Activated CD4-positive, alpha-beta T cell treated with anti-CD3 and anti-CD28 coated beads, Interleukin-2, amount 10 ng/mL, durations not matched to agents 7 days and 5 days (primary cell): Measurements from ENCODE around the gene EXOC2. TPM values are rescaled to one million over a fixed set of nuclear protein-coding genes. Genes with fewer than 3 reads are reported as not detected.

Source experiments
- CTCF ChIA-PET: fragments of 350-600 bp; sonication (Branson Sonifier 250); formaldehyde crosslinking; loops from one replicate; lab custom pipeline; 2021; ENCODE audit warnings: antibody characterized with exemption; lab: Charles Lee
- POLR2A ChIA-PET: fragments of 350-600 bp; sonication (Branson Sonifier 250); formaldehyde crosslinking; loops from one replicate; lab custom pipeline; 2021; ENCODE audit warnings: antibody characterized with exemption; lab: Charles Lee
- DNase-seq: peaks from one replicate; pipeline ENCODE4 v3.0.0-alpha.2; 2020
- H3K27ac Mint-ChIP-seq: one replicate; pipeline ENCODE4 v1.8.0; 2021; ENCODE audit warnings: mild to moderate bottlenecking, moderate library complexity, mixed read lengths
- H3K27me3 Mint-ChIP-seq: one replicate; pipeline ENCODE4 v1.8.0; 2021; ENCODE audit warnings: mixed read lengths
- H3K36me3 Mint-ChIP-seq: one replicate; pipeline ENCODE4 v1.8.0; 2021; ENCODE audit warnings: low read depth, mixed read lengths
- H3K4me1 Mint-ChIP-seq: one replicate; pipeline ENCODE4 v1.8.0; 2021; ENCODE audit warnings: mixed read lengths
- H3K4me3 Mint-ChIP-seq: one replicate; pipeline ENCODE4 v1.8.0; 2021; ENCODE audit warnings: mild to moderate bottlenecking, moderate library complexity, mixed read lengths
- H3K9me3 Mint-ChIP-seq: one replicate; pipeline ENCODE4 v1.8.0; 2021; ENCODE audit warnings: mixed read lengths
- total RNA-seq, 2 experiments: library from RNA; stranded (reverse); gene quantifications; one replicate each; pipeline ENCODE4 v1.2.3, GENCODE V29; 2021

Gene EXOC2
- total RNA-seq, 2 experiments from 2014 or later = 42.7 to 43.6 TPM

DNA sequence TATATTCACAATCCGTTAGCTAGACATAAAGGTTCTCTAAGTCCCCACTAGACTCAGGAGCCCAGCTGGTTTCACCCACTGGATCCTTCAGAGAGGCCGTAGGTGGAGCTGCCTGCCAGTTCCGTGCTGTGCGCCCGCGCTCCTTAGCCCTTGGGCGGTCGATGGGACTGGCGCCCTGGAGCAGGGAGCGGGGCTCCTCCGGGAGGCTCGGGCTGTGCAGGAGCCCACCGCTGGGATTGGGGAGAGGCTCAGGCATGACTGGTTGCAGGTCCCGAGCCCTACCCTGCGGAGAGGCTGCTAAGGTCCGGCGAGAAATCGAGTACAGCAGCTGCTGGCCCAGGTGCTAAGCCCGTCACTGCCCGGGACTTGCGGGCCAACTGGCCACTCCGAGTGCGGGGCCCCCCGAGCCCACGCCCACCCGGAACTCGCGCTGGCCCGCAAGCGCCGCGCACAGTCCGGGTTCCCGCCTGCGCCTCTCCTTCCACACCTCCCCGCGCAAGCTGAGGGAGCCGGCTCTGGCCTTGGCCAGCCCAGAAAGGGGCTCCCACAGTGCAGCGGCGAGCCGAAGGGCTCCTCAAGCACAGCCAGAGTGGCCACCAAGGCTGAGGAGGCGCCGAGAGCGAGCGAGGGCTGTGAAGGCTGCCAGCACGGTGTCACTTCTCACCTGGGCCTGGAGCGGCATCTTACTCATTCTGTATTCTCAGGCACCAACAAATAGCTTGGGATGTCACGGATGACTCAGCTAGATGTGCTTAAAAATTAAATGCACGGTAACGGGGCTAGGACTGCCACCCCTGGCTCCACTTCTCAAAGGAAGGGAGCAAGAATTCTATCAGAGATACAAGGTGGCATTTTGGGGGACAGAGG lies 257.3 kb downstream of the EXOC2 start:
- Mint-ChIP-seq H3K27ac (peak overlapping the region; percentile 89), H3K9me3 (peaks cover 2% of the 10 kb centered on the region), H3K27me3 (no peaks in the 10 kb centered on the region), H3K4me3 (peak overlapping the region; percentile 71), H3K36me3 (peaks cover 2% of the 10 kb centered on the region), H3K4me1 (peaks cover 52% of the 10 kb centered on the region)
- POLR2A ChIA-PET = interaction anchor here (0.6 kb wide), 1 partner anchor 59 kb away, joined by 3 read pairs; no protein-coding TSS in a partner anchor
- CTCF ChIA-PET = interaction anchor here (0.8 to 6.5 kb wide), 12 partner anchors 9 to 217 kb away, joined by 3 to 49 read pairs (median 3); no protein-coding TSS in a partner anchor
- DNase-seq = no peak

Other genes with a start within 250 kb of the EXOC2 start
- 1 to 10 TPM; 1.5 to 1.6 TPM for gene HUS1B, start 36.0 kb downstream of the EXOC2 start, total RNA-seq